HG03159 (cell line): ENCODE data around the gene FADS2.

ENCODE experiments used
- ATAC-seq: cut with Tn5 transposase; IDR thresholded peaks from one replicate; pipeline ENCODE4 v1.9.1; 2021; ENCODE audit warnings: mild to moderate bottlenecking, moderate library complexity; ENCODE audit not compliant: unreplicated experiment

The FADS2 gene

GRCh38 chr11:61827571-61828378 lies at the start of gene FADS2:
FADS2 (plus strand) TSS chr11:61828300; CDS start chr11:61828391, 91 bp downstream.
- ATAC-seq, result peak; percentile 37

GRCh38 chr11:61778357-61778886 lies 49.7 kb upstream of the FADS2 start:
- no peak for ATAC-seq

DNA sequence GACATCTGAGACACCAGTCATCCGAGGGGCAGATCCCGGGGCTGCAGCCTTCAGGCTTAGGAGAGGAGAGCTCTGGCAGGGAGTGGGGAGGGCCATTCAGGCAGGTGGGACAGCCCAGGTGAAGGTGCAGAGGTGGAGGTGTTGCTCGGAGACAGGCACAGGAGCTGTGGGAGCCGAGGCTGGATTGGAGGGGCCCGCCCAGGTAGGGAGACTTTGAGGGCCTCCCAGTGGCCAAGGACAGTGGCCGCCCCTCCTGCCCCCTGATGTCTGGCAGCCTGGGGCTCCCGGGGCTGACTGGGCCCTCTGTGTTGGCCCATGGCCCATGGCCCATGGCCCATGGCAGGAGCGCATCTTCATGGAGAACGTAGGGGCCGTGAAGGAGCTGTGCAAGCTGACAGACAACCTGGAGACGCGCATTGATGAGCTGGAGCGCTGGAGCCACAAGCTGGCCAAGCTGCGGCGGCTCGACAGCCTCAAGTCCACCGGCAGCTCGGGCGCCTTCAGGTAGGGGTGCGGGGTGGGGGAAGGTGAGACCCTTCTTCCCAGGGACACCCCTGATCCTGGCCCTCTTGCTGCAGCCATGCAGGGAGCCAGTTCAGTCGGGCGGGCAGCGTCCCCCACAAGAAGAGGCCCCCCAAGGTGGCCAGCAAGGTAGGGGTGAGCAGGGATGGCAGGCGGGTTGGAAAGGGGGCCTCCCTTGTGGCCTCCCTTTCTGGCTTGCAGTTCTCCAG lies 49.0 kb upstream of the FADS2 start:
- no peak for ATAC-seq

GRCh38 chr11:61779666-61780525 lies 48.2 kb upstream of the FADS2 start:
- no peak for ATAC-seq

DNA sequence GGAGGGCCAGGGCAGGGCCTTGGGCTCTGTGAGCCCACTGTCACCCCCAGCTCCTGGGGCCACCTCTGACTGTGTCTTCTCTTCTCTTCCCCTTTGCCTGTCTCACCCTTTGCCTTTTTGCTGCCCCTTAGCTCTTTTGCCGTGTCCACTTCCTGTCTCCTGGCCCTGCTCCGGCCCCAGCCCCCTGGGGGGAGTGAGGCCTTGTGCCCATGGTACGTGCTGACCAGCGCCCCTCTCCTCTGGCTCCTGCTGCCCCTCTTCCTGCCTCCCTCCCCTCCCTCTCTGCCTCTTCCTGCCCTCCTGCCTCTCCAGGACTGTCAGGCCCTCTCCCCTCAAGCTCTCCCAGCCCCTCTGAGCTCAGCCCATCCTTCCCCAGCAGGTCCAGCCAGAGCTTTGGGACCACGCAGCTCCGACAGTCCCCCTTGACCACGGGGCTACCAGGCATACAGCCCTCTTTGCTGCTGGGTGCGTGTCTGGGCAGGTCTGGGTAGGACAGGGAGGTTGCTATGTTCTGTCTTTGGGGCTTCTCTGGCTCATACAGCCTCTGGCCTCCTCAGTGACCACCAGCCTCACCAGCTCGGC lies 47.4 kb upstream of the FADS2 start:
- no peak for ATAC-seq

DNA sequence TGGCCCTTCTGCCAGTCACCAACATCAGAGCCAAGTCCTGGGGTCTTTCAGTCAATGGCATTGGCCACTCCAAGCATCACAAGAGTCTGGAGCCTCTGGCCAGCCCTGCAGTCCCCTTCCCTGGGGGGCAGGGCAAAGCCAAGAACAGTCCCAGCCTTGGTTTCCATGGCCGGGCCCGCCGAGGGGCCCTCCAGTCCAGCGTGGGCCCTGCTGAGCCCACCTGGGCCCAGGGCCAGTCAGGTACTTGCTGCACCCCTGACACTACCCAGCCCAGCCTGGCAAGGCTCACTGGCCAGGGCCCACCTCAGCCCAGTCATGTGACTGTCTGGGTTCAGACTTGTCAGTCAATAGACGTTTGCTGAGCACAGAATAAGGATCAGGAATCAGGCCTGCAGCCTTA lies 46.5 kb upstream of the FADS2 start:
- no peak for ATAC-seq

DNA sequence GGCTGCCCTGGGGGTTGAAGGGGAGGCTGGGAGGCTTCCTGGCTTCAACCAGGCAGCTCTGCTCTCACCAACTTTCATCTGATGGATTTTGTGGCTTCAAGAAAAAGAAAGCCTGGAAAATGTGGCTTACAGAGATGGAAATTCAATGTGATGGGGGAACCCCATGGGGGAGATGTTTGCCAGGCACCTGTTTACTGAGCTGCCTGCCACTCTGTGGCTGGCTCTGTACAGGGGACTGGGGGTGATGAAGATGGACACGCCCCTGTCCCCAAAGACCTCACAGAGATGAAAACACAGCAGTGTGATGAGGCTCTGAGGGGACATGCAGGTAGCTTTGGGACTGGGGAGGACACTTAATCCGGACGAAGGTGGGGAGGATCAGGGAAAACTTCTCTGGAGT lies 45.8 kb upstream of the FADS2 start:
- ATAC-seq, result no peak

DNA sequence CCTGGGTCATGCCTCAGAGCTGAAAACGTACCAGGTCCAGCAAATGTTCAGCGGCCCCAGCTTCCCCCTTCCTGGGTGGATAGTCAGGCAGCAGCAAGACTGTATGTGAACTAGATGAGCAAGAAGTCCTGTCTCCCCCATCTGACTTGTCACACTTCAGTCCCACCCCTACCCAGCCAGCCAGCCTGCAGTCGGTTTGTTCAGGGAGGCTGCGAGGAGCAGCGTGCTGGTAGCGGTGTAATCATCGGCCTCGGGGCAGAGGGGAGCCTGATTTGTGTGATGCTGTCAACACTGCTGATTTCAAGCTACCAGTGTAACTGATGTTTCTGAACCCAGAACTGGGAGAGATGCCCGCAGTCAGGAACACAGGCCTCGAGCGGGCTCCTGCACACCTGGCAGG lies 45.3 kb upstream of the FADS2 start:
- ATAC-seq, result no peak

DNA sequence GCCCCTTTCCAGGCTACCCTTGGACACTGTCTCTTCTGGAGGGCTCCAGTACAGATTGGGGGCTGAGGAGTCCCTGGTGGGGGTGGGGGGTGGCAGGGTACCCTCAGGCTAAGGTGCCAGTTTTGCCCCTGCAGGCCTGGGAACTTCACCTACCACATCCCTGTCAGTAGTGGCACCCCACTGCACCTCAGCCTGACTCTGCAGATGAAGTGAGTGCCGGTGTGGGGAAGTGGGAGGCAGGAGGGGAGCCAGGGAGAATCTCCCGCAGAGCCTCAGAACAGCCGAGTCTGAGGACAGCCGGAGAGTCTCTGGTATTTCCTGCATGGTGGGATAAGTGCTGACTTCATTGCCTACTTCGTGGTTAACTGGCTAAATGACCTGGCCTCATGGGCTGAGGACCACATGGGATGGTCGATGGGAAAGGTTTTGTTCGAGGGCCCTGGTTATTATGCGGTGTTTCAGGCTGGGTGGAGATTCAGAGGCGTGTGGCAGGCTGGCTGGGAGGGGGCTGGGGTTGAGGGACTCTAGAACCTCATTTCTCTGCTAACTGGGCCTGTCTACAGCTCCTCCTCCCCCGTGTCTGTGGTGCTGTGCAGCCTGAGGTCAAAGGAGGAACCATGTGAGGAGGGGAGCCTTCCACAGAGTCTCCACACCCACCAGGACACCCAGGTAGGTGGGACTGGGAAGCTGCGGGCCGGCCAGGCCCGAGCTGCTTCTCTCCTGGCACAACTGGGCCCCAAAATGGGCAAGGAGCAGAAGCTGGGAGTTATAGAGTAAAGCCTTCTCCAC lies 44.2 kb upstream of the FADS2 start:
- ATAC-seq, result no peak

DNA sequence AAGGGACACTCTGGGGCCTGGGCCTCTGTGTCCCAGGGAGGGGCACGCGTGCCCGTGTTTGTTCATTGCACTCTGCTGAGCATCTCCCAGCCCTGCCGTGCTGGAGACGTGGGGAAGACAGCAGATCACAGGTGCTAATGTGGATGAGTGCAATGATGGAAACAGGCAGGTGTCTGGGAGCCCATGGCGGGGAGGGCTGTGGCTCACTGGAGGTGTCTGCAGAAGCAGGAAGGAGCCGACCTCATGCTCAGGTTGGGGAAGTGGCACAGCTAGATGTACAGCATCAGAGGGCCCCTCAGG lies 43.6 kb upstream of the FADS2 start:
- no peak for ATAC-seq

- ATAC-seq, result no peak
Observed at GRCh38 chr11:61785837-61786402, 42.2 kb upstream of the FADS2 start.

DNA sequence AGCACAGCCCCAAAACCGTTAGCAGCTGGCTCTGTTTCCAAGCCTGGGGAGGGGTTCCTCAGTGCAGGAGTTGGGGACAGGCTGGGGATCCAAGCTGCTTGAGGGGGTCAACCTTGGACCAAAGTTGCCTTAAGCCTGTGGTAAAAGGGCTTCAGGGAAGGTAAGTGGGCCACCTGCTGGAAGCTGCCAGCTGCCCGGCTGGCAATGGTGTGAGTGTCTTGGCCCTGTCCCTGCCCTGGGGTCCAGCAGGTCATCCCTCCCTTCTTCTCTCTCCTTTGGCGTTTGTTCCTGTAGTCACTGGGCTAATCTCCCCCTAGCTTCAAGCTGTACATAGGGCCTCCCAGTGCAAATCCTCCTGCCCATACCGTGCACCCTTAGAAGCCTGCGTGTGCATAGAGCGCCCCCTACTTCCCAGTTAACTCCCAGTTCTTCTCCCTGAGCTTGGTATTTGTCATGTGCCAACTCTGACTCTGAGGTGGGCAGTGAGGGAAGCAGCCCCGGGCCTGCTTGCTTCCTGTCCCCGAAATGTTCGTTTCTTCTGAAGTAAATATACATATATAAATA lies 40.1 kb upstream of the FADS2 start:
- ATAC-seq, result no peak

GRCh38 chr11:61791737-61792309 lies 36.3 kb upstream of the FADS2 start:
- ATAC-seq, result peak; percentile 27

DNA sequence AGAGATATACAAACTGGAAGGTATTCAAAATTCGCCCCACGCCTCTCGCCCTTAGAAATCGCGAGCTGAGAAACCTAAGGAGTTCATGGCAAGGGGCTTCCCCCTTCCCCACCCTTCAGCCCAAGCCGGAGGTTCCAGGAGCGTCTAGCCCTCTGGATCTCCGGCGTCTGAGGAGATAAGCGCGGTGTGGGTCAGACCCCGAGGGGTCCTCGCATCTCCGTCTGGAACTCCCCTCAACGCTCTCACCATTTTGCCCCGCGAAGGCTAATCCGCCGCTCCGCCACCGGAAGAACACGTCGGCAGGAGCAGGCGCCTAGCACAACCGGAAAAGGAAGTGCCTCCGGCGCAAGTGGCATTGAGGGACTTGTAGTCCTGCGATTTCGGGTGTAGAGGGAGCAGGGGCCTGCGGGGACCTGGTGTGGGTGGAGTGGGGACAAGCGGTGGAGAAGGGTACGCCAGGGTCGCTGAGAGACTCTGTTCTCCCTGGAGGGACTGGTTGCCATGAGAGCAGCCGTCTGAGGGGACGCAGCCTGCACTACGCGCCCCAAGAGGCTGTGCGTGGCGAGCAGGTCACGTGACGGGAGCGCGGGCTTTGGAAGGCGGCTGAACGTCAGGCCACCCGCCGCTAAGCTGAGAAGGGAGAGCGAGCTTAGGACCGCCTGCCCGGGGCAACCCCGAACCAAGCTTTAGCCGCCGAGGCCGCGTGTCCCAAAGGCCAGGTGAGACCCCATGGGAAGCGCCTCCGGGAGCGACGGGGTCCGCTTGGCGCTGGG lies 35.6 kb upstream of the FADS2 start, which contains the start of the genes FEN1 and TMEM258:
Gene FEN1, plus strand, starts transcription at position 602 of the 773 bp plus-strand sequence. CDS start 2,451 bp downstream, outside the sequence.
Gene TMEM258, minus strand, starts transcription at position 290 of the 773 bp plus-strand sequence. Its CDS starts 41 bp downstream, at position 249.
- peak; percentile 74 for ATAC-seq

- ATAC-seq, result peak; percentile 6
Observed at GRCh38 chr11:61793083-61793828, 34.8 kb upstream of the FADS2 start.

DNA sequence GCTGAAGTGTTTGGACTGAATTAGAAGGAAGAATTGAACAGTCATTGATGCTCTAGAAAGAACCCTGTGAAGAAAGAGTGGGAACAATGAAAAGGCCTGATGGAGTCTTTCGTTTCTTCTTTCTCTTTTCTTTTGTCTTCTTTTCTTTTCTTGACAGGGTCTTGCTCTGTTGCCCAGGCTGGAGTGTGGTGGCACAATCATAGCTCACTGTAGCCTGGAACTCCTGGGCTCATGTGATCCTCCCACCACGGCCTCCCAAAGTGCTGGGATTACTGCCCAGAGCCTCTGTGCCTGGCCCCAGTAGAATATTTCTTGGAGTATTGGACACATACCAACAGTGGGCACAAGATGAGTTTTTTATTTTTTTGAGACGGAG lies 34.3 kb upstream of the FADS2 start:
- no peak for ATAC-seq

- no peak for ATAC-seq
Observed at GRCh38 chr11:61794579-61794978, 33.5 kb upstream of the FADS2 start.
